Ishikawa (cell line): ENCODE data around the gene POLQ.

Source experiments
- CEBPB ChIP-seq: IDR thresholded peaks from 2 replicates; pipeline ENCODE4 v1.6.1; 2012
- CREB1 ChIP-seq: IDR thresholded peaks from 2 replicates; pipeline ENCODE4 v1.6.1; 2012; ENCODE audit warnings: low read depth
- EGR1 ChIP-seq: IDR thresholded peaks from 2 replicates; pipeline ENCODE4 v1.6.1; 2012
- EP300 ChIP-seq: IDR thresholded peaks from 2 replicates; pipeline ENCODE4 v1.6.1; 2012; ENCODE audit warnings: borderline replicate concordance
- FOXM1 ChIP-seq: IDR thresholded peaks from 2 replicates; pipeline ENCODE4 v1.6.1; 2012; ENCODE audit warnings: low read depth, borderline replicate concordance
- MAX ChIP-seq: IDR thresholded peaks from 2 replicates; pipeline ENCODE4 v1.6.1; 2012
- NFIC ChIP-seq: IDR thresholded peaks from 2 replicates; pipeline ENCODE4 v1.6.1; 2012
- RAD21 ChIP-seq: IDR thresholded peaks from 2 replicates; pipeline ENCODE4 v1.6.1; 2012; ENCODE audit warnings: low read depth
- REST ChIP-seq: IDR thresholded peaks from 2 replicates; pipeline ENCODE4 v1.6.1; 2012; ENCODE audit warnings: low read depth, mild to moderate bottlenecking
- TAF1 ChIP-seq: IDR thresholded peaks from 2 replicates; pipeline ENCODE4 v1.6.1; 2012; ENCODE audit warnings: low read depth, mild to moderate bottlenecking
- TCF12 ChIP-seq: IDR thresholded peaks from 2 replicates; pipeline ENCODE4 v1.6.1; 2012; ENCODE audit warnings: low read depth
- TEAD4 ChIP-seq: IDR thresholded peaks from 2 replicates; pipeline ENCODE4 v1.6.1; 2012
- USF1 ChIP-seq: IDR thresholded peaks from 2 replicates; pipeline ENCODE4 v1.6.1; 2012
- YY1 ChIP-seq: IDR thresholded peaks from 2 replicates; pipeline ENCODE4 v1.6.1; 2012; ENCODE audit warnings: low read depth
- ZBTB7A ChIP-seq: IDR thresholded peaks from 2 replicates; pipeline ENCODE4 v1.6.1; 2012; ENCODE audit warnings: low read depth

Gene POLQ

GRCh38 chr3:121552379-121552778, 6.6 kb upstream of the POLQ start:
- TF ChIP-seq TCF12 (no peak), CREB1 (no peak), USF1 (no peak), EP300 (no peak), TEAD4 (no peak), EGR1 (no peak), ZBTB7A (no peak), NFIC (no peak), RAD21 (no peak), FOXM1 (no peak), YY1 (no peak), TAF1 (no peak)

GRCh38 chr3:121545049-121545573, 677 bp downstream of the POLQ start:
- no peak for TF ChIP-seq YY1

GRCh38 chr3:121542924-121543323, 2.9 kb downstream of the POLQ start:
- no peak for TF ChIP-seq MAX
- TF ChIP-seq TEAD4: no peak

- no peak for TF ChIP-seq EGR1
- no peak for TF ChIP-seq ZBTB7A
- no peak for TF ChIP-seq TAF1
- TF ChIP-seq CREB1: no peak
- no peak for TF ChIP-seq NFIC
- no peak for TF ChIP-seq RAD21
- TF ChIP-seq EP300: no peak
- TF ChIP-seq TCF12: no peak
Observed at GRCh38 chr3:121531269-121531668, 14.5 kb downstream of the POLQ start.

- no peak for TF ChIP-seq ZBTB7A
- no peak for TF ChIP-seq MAX
- TF ChIP-seq TEAD4: no peak
- no peak for TF ChIP-seq FOXM1
- TF ChIP-seq NFIC: no peak
- no peak for TF ChIP-seq EP300
- TF ChIP-seq YY1: no peak
- no peak for TF ChIP-seq TAF1
- TF ChIP-seq CREB1: no peak
- TF ChIP-seq RAD21: no peak
- TF ChIP-seq TCF12: no peak
- no peak for TF ChIP-seq REST
Observed at GRCh38 chr3:121529308-121529707, 16.5 kb downstream of the POLQ start.

- TF ChIP-seq TCF12 (no peak), TAF1 (no peak), USF1 (no peak), MAX (no peak), RAD21 (no peak), EP300 (no peak), CREB1 (no peak), CEBPB (no peak), FOXM1 (no peak)
Observed at GRCh38 chr3:121520510-121520909, 25.3 kb downstream of the POLQ start.

GRCh38 chr3:121517953-121518655, 27.7 kb downstream of the POLQ start:
- TF ChIP-seq RAD21 (no peak), FOXM1 (no peak), CREB1 (no peak), CEBPB (no peak)

- no peak for TF ChIP-seq CEBPB
- no peak for TF ChIP-seq REST
- no peak for TF ChIP-seq MAX
- no peak for TF ChIP-seq TEAD4
- TF ChIP-seq EP300: no peak
- TF ChIP-seq ZBTB7A: no peak
- TF ChIP-seq TAF1: no peak
- TF ChIP-seq RAD21: no peak
- no peak for TF ChIP-seq NFIC
- TF ChIP-seq USF1: no peak
- TF ChIP-seq TCF12: no peak
- TF ChIP-seq FOXM1: no peak
- TF ChIP-seq EGR1: no peak
- no peak for TF ChIP-seq YY1
Observed at GRCh38 chr3:121515862-121516261, 29.9 kb downstream of the POLQ start.
